GM18511 (cell line): ENCODE results near the gene TIGAR.
A peak's percentile ranks its signal among the peaks of the same experiment; 100 is the strongest.

ENCODE experiments used
- ATAC-seq: cut with Tn5 transposase; IDR thresholded peaks from one replicate; pipeline ENCODE4 v1.9.1; 2021; ENCODE audit warnings: mild to moderate bottlenecking, moderate library complexity; ENCODE audit not compliant: unreplicated experiment

The TIGAR gene

DNA sequence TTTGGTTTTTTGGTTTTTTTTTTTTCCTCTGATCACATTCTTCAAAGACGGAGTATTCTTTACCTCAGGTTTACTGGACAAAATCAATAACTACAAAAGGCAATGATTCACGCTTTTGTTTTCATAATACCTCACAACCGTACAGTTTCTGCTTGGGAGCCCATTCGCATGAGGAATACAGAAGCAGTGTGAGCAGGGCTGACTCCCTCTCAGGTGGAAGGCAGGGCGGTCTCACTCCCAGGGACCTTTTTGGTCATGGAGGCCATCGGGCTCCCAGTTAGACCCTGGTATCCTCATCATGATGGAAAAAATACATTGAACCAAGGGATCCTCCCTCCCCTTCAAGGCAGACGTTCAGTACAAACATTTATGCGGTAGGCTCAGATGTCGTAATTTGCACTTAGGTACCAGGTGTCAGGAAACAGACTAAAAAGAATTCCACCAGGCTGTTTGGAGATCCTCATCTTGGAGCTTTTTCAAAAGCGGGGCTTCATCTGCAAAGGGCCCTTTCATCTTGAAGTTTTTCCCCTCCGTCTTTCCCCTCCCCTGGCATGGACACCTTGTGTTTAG lies 19.0 kb upstream of the TIGAR start:
- no peak for ATAC-seq

DNA sequence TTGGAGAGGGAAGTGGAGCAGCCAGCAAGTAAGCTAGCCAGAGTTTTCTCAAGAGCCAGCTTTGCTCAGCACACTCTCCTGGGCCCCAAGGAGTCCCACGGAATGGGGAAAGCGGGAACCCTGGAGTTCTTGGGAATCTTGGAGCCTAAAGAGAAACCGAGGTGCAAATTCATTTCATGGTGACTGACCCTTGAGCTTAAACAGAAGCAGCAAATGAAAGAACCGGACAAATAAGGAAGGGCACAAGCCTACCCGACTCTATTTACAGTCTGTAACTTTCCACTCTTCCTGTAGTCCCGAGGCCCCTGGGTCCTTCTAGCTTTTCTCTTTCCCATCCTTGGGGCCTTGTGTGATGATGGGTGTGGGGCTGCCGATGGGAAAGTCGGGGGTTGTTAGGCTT lies 18.1 kb upstream of the TIGAR start:
- no peak for ATAC-seq

- no peak for ATAC-seq
These were observed 17.3 kb upstream of the TIGAR start for GRCh38 chr12:4303750-4304149.

- ATAC-seq: no peak
These were observed 13.2 kb upstream of the TIGAR start for GRCh38 chr12:4307593-4308333.

- ATAC-seq: no peak
These were observed 12.6 kb upstream of the TIGAR start for GRCh38 chr12:4308334-4308950.

GRCh38 chr12:4311776-4312175 lies 9.2 kb upstream of the TIGAR start:
- no peak for ATAC-seq

DNA sequence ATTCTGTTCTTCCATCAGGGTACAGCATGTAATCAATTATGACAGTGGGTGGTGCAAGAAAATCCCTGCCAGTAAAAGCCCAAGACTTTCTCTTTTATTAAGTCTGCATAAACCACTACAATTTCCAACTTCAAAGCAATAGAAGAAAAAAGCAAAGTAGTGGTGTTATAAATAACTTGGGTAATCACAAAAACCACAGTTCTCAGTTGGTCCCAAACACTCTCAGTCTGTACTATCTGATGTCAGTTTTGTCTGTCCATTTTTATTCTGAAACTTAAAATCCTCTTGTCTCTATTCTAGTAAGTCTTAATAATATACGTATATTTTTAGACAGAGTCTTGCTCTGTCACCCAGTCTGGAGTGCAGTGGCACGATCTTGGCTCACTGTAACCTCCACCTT lies 8.8 kb upstream of the TIGAR start:
- no peak for ATAC-seq

- ATAC-seq: peak; percentile 43
These were observed 538 bp upstream of the TIGAR start for GRCh38 chr12:4320497-4320852.

GRCh38 chr12:4322726-4323125 lies 1.7 kb downstream of the TIGAR start:
- no peak for ATAC-seq

- no peak for ATAC-seq
These were observed 2.4 kb downstream of the TIGAR start for GRCh38 chr12:4323396-4323795.

DNA sequence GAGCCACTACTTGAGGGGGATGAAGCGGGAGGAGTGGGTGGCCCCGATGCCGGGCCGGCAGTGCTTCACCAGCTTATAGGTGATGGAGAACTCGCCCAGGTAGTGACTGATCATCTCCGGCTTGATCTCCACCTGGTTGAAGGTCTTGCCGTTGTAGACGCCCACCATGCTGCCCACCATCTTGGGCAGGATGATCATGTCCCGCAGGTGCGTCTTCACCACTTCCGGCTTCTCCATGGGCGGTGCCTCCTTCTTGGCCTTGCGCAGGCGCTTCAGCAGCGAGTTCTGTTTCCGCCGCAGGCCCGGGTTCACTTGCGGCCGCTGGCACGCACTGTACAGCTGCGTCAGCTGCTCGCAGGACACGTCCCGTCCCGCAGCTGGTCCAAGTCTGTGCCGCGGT lies 3.4 kb downstream of the TIGAR start:
- ATAC-seq: no peak

- no peak for ATAC-seq
These were observed 5.0 kb downstream of the TIGAR start for GRCh38 chr12:4325966-4326365.

GRCh38 chr12:4327293-4327692 lies 6.3 kb downstream of the TIGAR start:
- no peak for ATAC-seq

DNA sequence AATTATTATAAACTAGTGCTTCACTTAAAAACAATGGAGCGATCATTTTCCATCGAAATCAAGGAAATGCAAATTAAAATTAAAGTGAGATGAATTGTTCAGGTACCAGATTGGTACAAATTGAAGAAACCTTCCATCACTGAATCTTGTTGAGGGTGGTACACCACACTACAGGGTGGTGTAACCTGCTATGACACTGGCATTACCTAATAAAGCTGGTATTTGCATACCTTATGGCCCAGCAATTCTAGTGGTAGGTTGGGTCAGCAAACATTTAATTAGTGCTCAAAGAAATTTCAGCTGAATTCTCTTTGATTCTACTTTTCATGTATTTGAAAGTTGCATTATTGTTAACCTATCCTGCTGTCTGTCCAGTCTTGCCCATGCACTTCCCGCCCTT lies 9.2 kb downstream of the TIGAR start:
- no peak for ATAC-seq

GRCh38 chr12:4331221-4331620 lies 10.2 kb downstream of the TIGAR start:
- ATAC-seq: no peak

DNA sequence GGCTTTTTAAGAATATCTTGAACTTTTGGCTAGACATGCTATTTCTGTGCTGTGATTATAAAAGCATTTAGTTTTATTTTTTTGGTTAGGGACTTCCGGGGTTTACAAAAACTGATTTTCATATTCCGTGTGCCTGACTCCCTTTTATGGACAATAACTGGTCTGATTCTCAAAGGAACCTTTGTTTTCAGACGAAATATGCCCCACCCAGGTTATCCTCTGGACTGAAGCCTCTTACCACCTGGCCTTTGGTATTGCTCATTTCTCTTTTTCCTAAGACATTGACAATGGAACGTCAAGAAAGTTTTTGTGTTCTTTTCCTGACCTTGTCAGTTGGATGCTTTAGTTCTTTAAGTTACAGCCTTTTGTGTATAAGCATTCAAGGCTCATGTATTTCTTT lies 10.8 kb downstream of the TIGAR start:
- ATAC-seq: no peak

- no peak for ATAC-seq
These were observed 25.9 kb downstream of the TIGAR start for GRCh38 chr12:4346931-4347330.

DNA sequence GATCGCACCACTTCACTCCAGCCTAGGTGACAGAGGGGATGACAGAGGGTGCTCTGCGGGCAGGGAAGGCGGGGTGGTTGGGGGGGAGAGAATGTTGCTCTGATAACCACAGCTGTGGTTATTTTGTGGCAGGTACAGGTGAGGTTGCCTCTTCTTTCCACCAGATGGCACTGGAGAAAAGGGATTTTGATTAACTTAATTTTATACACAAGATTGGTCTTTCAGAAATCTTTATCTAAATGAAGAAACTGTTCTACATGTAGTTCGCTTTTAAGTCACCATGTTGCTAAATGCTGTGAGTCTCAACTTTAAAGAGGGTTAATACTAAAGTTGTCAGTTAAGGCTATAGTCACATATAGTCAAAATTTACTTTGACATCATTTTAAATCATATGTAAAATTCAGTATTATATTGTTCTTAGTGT lies 32.8 kb downstream of the TIGAR start:
- ATAC-seq: no peak

GRCh38 chr12:4355156-4356040 lies 34.4 kb downstream of the TIGAR start:
- no peak for ATAC-seq

- ATAC-seq: no peak
These were observed 35.0 kb downstream of the TIGAR start for GRCh38 chr12:4356041-4356327.

GRCh38 chr12:4366090-4366489 lies 45.1 kb downstream of the TIGAR start:
- ATAC-seq: no peak

DNA sequence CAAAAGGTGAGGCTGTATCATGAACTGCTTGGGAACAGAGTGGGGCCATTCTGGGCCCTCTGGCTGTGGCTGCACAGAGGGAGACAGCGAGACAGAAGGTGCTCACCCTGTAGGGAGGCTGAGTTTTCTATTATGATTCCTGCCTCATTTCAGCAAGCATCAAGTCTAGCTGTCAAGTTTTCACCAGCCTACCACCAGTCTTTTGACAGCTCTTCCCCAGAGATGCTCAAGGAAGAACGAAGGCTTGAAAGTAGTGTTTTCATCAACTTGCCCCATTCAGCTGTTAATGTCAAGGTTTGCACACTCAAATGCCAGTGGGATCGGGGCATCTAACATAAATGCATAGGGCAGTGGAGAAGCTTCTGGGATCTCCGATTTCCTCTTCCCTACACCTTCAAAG lies 48.5 kb downstream of the TIGAR start:
- no peak for ATAC-seq
